HUES6 (cell line): Measurements from ENCODE around the gene MRM2.

Experiments
- H3K27ac ChIP-seq: 2 replicates; pipeline ENCODE4 v1.7.0; 2013; ENCODE audit warnings: low read depth, mild to moderate bottlenecking, low read length, inconsistent platforms
- H3K27me3 ChIP-seq: 2 replicates; pipeline ENCODE4 v1.6.1; 2013; ENCODE audit warnings: low read length; ENCODE audit not compliant: control insufficient read depth, insufficient read depth
- H3K36me3 ChIP-seq: 2 replicates; pipeline ENCODE4 v1.6.1; 2013; ENCODE audit warnings: low read length; ENCODE audit not compliant: control insufficient read depth, insufficient read depth
- H3K4me1 ChIP-seq: 2 replicates; pipeline ENCODE4 v1.6.1; 2013; ENCODE audit warnings: low read length; ENCODE audit not compliant: control insufficient read depth, insufficient read depth
- H3K4me3 ChIP-seq: 2 replicates; pipeline ENCODE4 v1.5.1; 2013; ENCODE audit warnings: low read depth, low read length
- H3K9ac ChIP-seq: one replicate; pipeline ENCODE4 v1.6.1; 2013; ENCODE audit warnings: mild to moderate bottlenecking, low read length
- H3K9me3 ChIP-seq: 2 replicates; pipeline ENCODE4 v1.6.1; 2013; ENCODE audit warnings: low read depth, low read length; ENCODE audit not compliant: control insufficient read depth, insufficient read depth

MRM2 gene

DNA sequence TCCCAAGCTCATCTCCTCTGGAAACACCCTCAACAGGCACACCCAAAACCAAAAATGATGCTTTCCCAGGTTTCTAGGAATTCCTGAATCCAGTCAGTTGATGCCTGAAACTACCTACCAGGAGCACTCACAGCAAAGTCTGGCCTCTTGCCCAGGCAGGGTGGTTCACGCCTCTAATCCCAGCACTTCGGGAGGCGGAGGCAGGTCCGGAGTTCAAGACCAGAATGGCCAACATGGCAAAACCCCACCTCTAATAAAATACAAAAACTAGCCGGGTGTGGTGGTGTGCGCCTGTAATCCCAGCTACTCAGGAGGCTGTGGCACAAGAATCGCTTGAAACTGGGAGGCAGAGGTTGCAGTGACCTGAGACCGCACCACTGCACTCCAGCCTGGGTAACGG is 11.1 kb downstream of the MRM2 start:
- no peak overlapping the region for H3K27ac ChIP-seq
- H3K9ac ChIP-seq, result no peak overlapping the region
- H3K36me3 ChIP-seq, result peaks cover 60% of the 10 kb centered on the region
- no peaks in the 10 kb centered on the region for H3K27me3 ChIP-seq
- no peak overlapping the region for H3K4me3 ChIP-seq
- H3K4me1 ChIP-seq, result peaks cover 4% of the 10 kb centered on the region; the same call in 1 of the 2 replicates
- H3K9me3 ChIP-seq, result no peaks in the 10 kb centered on the region

DNA sequence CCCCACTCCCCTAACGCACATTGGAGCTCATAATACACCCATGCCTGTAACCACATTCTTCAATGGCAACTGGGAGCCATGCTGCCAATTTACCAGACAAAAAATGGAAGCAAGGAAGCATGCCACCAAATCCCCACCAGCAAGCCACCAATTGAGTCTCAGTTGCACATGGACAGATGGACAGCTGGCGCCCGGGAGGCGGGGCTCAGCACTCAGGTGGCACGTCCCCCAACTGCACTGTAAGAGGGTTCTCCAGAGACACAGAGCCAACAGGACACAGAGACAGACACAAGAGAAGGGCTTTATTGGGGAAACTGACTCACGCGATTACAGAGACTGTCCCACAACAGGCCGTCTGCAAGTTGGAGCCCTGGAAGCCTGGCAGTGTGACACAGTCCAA is 11.8 kb downstream of the MRM2 start:
- Histone ChIP-seq H3K4me3 (no peak overlapping the region), H3K4me1 (peaks cover 4% of the 10 kb centered on the region; the same call in 1 of the 2 replicates), H3K9me3 (no peaks in the 10 kb centered on the region), H3K27me3 (no peaks in the 10 kb centered on the region), H3K27ac (no peak overlapping the region), H3K9ac (no peak overlapping the region), H3K36me3 (peaks cover 60% of the 10 kb centered on the region)

DNA sequence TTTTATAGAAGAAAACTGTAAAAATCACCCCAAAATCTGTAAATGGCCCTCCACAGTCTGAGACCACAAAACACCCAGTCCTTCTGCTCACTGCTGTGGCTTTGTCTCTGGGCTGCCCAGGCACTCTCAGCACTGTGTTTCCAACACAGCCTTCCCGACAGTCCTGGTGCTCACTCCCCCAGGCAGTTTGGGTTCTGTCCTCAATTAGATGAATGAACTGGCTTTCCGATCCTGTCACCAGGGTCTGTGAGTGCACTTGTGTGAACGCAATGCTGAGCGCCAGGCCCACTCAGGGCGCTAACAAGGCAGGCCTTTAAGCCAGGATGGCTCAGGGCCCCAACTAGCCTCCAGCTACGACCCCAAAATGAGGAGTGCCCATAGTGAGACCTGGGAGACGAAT is 12.5 kb downstream of the MRM2 start:
- Histone ChIP-seq H3K27me3 (no peaks in the 10 kb centered on the region), H3K27ac (no peak overlapping the region), H3K4me3 (no peak overlapping the region), H3K36me3 (peaks cover 60% of the 10 kb centered on the region), H3K4me1 (peaks cover 4% of the 10 kb centered on the region; the same call in 1 of the 2 replicates), H3K9me3 (no peaks in the 10 kb centered on the region), H3K9ac (no peak overlapping the region)

DNA sequence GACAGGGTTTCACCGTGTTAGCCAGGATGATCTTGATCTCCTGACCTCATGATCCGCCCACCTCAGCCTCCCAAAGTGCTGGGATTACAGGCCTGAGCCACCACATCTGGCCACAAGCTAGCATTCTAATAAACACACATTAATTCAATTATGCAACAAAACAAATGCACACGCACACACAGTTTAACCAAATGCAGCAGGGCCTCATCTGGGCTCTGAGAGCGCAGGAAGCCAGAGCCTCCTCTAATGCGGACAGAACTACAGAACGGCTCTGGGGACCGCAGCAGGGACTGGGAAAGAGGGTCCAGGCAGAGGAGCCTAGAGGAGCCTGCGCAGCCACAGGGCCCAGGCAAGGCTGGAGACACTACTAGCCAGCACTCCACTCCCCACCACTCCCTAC is 13.1 kb downstream of the MRM2 start:
- H3K4me3 ChIP-seq, result no peak overlapping the region
- no peak overlapping the region for H3K27ac ChIP-seq
- H3K4me1 ChIP-seq, result peaks cover 4% of the 10 kb centered on the region; the same call in 1 of the 2 replicates
- H3K9ac ChIP-seq, result no peak overlapping the region
- no peaks in the 10 kb centered on the region for H3K27me3 ChIP-seq
- H3K9me3 ChIP-seq, result no peaks in the 10 kb centered on the region
- peaks cover 62% of the 10 kb centered on the region for H3K36me3 ChIP-seq

DNA sequence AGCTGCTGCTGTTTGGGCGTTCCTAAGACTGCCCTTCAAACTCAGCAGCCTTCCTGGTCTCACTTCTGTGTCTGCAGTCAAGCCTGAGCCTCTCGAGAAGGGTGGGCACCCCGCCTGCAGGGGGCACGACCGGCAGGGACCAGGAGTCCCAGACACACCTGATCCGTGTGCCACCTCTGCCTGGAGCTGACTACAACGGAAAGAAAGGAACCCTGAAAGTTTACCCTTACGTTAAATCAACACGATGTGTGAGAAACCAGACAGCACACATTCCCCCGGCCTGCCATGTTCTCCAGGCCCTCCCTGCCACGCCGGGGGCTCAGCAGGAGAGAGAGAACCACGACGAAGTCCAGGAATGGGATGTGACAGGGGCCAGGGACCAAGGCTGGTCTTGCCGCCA is 14.3 kb downstream of the MRM2 start:
- H3K36me3 ChIP-seq, result peaks cover 73% of the 10 kb centered on the region
- no peak overlapping the region for H3K9ac ChIP-seq
- H3K4me3 ChIP-seq, result no peak overlapping the region

DNA sequence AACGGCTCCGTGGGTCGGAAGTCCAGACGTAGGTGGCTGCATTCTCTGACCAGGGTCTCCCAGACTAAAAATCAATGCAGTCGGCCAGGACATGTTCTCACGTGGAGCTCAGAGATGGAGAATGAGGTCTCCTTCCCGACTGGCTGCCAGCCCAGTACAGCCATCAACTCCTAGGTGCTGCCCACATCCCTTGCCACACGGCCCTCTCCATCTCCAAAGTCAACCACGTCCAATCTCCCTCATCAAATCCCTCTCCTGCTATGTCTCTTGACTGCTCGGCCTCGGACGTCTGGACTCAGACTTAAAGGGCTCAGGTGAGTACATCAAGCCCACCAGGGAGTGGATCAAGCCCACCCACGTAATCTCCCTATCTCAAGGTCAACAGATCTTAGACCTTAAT is 16.2 kb downstream of the MRM2 start:
- H3K9ac ChIP-seq, result no peak overlapping the region
- H3K36me3 ChIP-seq, result peaks cover 89% of the 10 kb centered on the region
- no peaks in the 10 kb centered on the region for H3K27me3 ChIP-seq
- H3K4me1 ChIP-seq, result no peaks in the 10 kb centered on the region
- H3K27ac ChIP-seq, result no peak overlapping the region
- no peaks in the 10 kb centered on the region for H3K9me3 ChIP-seq
- H3K4me3 ChIP-seq, result no peak overlapping the region

More for the DNA sequence above, 14.3 kb downstream of the MRM2 start:
- Histone ChIP-seq H3K27me3 (no peaks in the 10 kb centered on the region), H3K27ac (no peak overlapping the region), H3K4me1 (peaks cover 4% of the 10 kb centered on the region; the same call in 1 of the 2 replicates), H3K9me3 (no peaks in the 10 kb centered on the region)

DNA sequence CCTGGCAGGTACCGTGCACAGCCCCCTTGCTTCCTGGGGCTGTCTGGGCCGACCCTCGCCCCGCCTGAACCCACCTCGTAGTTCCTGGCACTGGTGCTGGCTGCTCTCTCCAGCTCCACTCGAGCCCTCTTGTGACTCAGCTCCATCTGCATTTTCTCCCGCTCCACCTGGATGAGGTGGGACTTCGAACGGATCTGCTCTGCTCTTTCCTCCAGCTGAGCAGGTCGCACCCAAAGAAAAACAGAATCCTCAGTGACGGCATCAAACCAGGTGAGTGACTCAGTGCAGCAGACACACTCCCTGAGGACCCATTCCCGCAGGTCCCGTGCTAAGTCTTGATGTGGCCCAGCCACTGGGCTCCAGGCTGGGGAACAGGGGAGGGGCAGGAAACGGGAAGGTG is 16.7 kb downstream of the MRM2 start:
- Histone ChIP-seq H3K36me3 (peaks cover 90% of the 10 kb centered on the region), H3K4me3 (no peak overlapping the region), H3K27ac (no peak overlapping the region), H3K9me3 (no peaks in the 10 kb centered on the region), H3K27me3 (no peaks in the 10 kb centered on the region), H3K9ac (no peak overlapping the region), H3K4me1 (no peaks in the 10 kb centered on the region)

DNA sequence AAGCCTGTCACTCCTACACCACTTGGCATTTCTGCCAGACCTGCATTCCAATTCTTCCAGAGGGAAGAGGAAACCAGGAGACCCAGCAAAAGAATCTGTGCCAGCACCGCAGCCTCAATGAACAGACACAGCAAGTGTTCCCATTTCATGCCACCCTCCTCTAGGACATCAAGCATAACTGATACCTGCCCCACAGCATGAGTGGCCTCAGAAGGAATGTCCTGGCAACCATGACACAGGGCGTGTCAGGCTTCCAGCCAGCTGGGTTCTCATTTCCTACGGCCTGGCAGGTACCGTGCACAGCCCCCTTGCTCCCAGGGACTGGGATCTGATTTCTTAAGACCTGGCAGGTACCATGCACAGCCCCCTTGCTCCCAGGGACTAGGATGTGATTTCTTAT is 17.1 kb downstream of the MRM2 start:
- Histone ChIP-seq H3K36me3 (peaks cover 90% of the 10 kb centered on the region), H3K4me1 (no peaks in the 10 kb centered on the region)

DNA sequence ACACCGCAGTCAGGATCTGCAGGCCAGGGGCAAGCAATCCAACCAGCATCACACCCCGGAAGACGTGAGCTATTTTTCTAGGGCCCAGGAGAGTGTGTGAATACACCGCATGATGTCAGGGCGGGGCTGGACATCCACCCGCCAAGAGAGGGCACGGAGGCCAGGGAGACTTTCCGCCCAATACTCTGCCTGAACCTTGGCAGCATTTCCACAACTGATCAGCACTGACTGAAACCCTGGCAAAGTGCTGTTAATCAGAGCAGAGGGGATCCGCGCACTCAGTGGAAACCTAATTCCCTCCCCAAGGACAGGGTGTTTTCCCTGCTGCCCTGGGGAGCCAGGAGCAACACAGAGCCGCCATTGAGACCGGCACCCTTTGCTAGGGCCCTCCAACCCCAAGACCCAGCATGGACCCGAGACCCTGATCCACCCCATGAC is 17.5 kb downstream of the MRM2 start:
- no peak overlapping the region for H3K4me3 ChIP-seq
- no peak overlapping the region for H3K27ac ChIP-seq

More for the DNA sequence above, 17.1 kb downstream of the MRM2 start:
- Histone ChIP-seq H3K27ac (no peak overlapping the region), H3K27me3 (no peaks in the 10 kb centered on the region), H3K9me3 (no peaks in the 10 kb centered on the region), H3K4me3 (no peak overlapping the region), H3K9ac (no peak overlapping the region)

DNA sequence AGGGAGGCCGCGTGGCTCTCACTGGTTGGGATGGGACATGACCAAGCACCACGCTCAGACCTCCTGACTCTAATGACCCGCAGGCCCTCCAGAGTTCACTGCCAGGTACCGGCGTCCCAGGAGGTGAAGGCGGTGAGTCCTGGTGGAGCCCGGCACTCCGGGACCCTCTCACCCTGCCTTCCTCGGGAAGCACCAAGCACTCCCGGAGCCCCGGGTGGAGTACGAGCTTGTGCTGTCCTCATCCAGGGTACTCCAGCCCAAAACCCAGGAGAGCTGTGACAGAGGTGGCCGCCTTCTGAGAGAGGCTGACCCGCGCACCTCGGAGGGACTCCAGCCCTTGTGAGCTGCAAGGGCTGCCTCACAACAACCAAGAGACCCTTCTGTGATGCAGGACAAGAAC is 18.7 kb downstream of the MRM2 start:
- H3K4me1 ChIP-seq, result no peaks in the 10 kb centered on the region
- H3K9me3 ChIP-seq, result no peaks in the 10 kb centered on the region
- H3K4me3 ChIP-seq, result no peak overlapping the region
- H3K27me3 ChIP-seq, result no peaks in the 10 kb centered on the region
- H3K27ac ChIP-seq, result no peak overlapping the region
- H3K9ac ChIP-seq, result no peak overlapping the region
- H3K36me3 ChIP-seq, result peaks cover 92% of the 10 kb centered on the region

More for the DNA sequence above, 17.5 kb downstream of the MRM2 start:
- H3K36me3 ChIP-seq, result peaks cover 88% of the 10 kb centered on the region
- no peak overlapping the region for H3K9ac ChIP-seq
- H3K27me3 ChIP-seq, result no peaks in the 10 kb centered on the region
- no peaks in the 10 kb centered on the region for H3K4me1 ChIP-seq
- no peaks in the 10 kb centered on the region for H3K9me3 ChIP-seq

DNA sequence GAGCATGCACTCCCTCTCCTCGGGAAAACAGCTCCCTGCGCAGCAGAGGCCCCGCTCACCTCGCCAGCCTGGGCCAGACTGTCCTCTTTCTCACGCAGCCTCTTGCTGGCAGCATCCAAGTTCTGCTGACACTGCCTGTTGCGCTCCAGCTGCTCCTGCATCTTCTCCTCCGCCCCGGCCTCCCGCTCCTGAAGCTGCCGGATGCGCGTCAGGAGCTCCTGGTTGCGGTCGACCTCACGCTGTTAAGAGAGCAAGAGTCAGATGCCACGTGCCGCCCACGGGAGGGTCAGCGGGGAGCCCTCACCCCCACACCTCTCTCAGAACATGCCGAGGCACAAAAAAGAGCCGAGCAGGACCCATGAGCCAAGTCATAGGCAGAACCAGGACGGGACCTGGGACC is 19.5 kb downstream of the MRM2 start:
- H3K36me3 ChIP-seq, result peaks cover 92% of the 10 kb centered on the region
- no peaks in the 10 kb centered on the region for H3K4me1 ChIP-seq
- H3K4me3 ChIP-seq, result no peak overlapping the region
- H3K27ac ChIP-seq, result no peak overlapping the region
- no peaks in the 10 kb centered on the region for H3K27me3 ChIP-seq
- no peaks in the 10 kb centered on the region for H3K9me3 ChIP-seq
- H3K9ac ChIP-seq, result no peak overlapping the region

DNA sequence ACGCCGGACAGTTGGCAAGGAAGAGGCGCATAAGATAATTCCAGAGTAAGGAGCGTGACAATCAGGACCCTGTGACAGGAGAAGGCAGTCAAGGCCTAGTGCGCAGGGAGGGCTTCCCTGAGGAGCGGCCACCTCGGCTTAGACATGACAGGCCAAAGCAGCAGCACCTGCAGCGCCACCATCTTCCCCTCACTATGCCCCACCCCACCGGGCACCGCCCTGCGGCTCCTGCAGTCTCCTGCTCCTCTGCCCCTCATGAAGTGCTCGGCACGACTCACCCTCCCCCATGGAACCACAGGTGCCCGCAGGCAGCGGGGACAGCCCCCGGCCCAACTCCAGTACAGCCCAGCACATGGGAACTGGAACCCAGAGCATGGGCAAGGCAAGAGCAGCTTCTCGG is 21.1 kb downstream of the MRM2 start:
- Histone ChIP-seq H3K27me3 (no peaks in the 10 kb centered on the region), H3K9ac (no peak overlapping the region), H3K4me3 (no peak overlapping the region), H3K36me3 (peaks cover 94% of the 10 kb centered on the region), H3K9me3 (no peaks in the 10 kb centered on the region), H3K27ac (no peak overlapping the region), H3K4me1 (no peaks in the 10 kb centered on the region)
